ENCODE data around the gene SOHLH1.

Gene SOHLH1

GRCh38 chr9:135699440-135699839 is at the start of gene SOHLH1:
Gene SOHLH1, minus strand, starts transcription at chr9:135699481. Its CDS starts 14 bp downstream, at chr9:135699467.
- no peak for DNase-seq (ENCODE audit: low spot score)

GRCh38 chr9:135748676-135749075 is 49.4 kb upstream of the SOHLH1 start:
- DNase-seq (ENCODE audit: low spot score): no peak

- DNase-seq (ENCODE audit: low spot score): no peak
Observed at GRCh38 chr9:135747311-135747710, 48.0 kb upstream of the SOHLH1 start.

GRCh38 chr9:135746565-135746964 is 47.3 kb upstream of the SOHLH1 start:
- no peak for DNase-seq (ENCODE audit: low spot score)

GRCh38 chr9:135745686-135746324 is 46.5 kb upstream of the SOHLH1 start:
- no peak for DNase-seq (ENCODE audit: low spot score)

GRCh38 chr9:135745189-135745588 is 45.9 kb upstream of the SOHLH1 start:
- DNase-seq (ENCODE audit: low spot score): no peak

- DNase-seq (ENCODE audit: low spot score): no peak
Observed at GRCh38 chr9:135744333-135745070, 45.2 kb upstream of the SOHLH1 start.

GRCh38 chr9:135743546-135744332 is 44.5 kb upstream of the SOHLH1 start:
- DNase-seq (ENCODE audit: low spot score): no peak

- DNase-seq (ENCODE audit: low spot score): no peak
Observed at GRCh38 chr9:135743021-135743420, 43.7 kb upstream of the SOHLH1 start.

- DNase-seq (ENCODE audit: low spot score): no peak
Observed at GRCh38 chr9:135741276-135742219, 42.3 kb upstream of the SOHLH1 start.

GRCh38 chr9:135739271-135740220 is 40.3 kb upstream of the SOHLH1 start:
- DNase-seq (ENCODE audit: low spot score): no peak

- no peak for DNase-seq (ENCODE audit: low spot score)
Observed at GRCh38 chr9:135737840-135738521, 38.7 kb upstream of the SOHLH1 start.

- DNase-seq (ENCODE audit: low spot score): no peak
Observed at GRCh38 chr9:135736979-135737839, 37.9 kb upstream of the SOHLH1 start.

- no peak for DNase-seq (ENCODE audit: low spot score)
Observed at GRCh38 chr9:135736272-135736978, 37.1 kb upstream of the SOHLH1 start.

- DNase-seq (ENCODE audit: low spot score): no peak
Observed at GRCh38 chr9:135734616-135735144, 35.4 kb upstream of the SOHLH1 start.

GRCh38 chr9:135732569-135733257 is 33.4 kb upstream of the SOHLH1 start:
- no peak for DNase-seq (ENCODE audit: low spot score)

GRCh38 chr9:135731454-135731853 is 32.2 kb upstream of the SOHLH1 start:
- DNase-seq (ENCODE audit: low spot score): no peak
